ENCODE data around the gene PRELID3B. TPM values are rescaled to one million over a fixed set of nuclear protein-coding genes. Genes with fewer than 3 reads are reported as not detected.
A peak's percentile ranks its signal among the peaks of the same experiment; 100 is the strongest.

The PRELID3B gene
- total and polyA plus RNA-seq, 4 donors: 19.5 to 44.2 (median 28.5) TPM

GRCh38 chr20:58992911-58993310 lies 49.7 kb downstream of the PRELID3B start:
- no peaks in the 10 kb centered on the region for H3K27me3 ChIP-seq (ENCODE audit: control insufficient read depth in 1 of 2, insufficient read depth in 2 of 2, low read length in 1 of 2)
- intact Hi-C loops (cut with DNase I): no loop called here
- H3K36me3 ChIP-seq (ENCODE audit: control insufficient read depth in 1 of 2, insufficient read depth in 2 of 2, low read length in 1 of 2): peaks cover 5 to 17% of the 10 kb centered on the region in 2 donors
- ATAC-seq (ENCODE audit: low FRiP score): no peak
- H3K9me3 ChIP-seq (ENCODE audit: control insufficient read depth, low read length): no peaks in the 10 kb centered on the region
- H3K4me3 ChIP-seq (ENCODE audit: low read length in 2 of 2): no peak overlapping the region
- H3K27ac ChIP-seq (ENCODE audit: low read depth in 1 of 2, low read length in 2 of 2): no peak overlapping the region
- 85 to 87% methylated on average over 3 of the region's 3 CpGs for WGBS, 2 donors
- peak in 1 of 2 donors; percentile 8 for DNase-seq
- H3K4me1 ChIP-seq (ENCODE audit: control insufficient read depth in 1 of 2, insufficient read depth in 2 of 2, low read length in 2 of 2): no peaks in the 10 kb centered on the region

- DNase-seq (peak in 1 of 2 donors; percentile 33), ATAC-seq (ENCODE audit: low FRiP score) (no peak)
- intact Hi-C loops (cut with DNase I): no loop called here
- Histone ChIP-seq H3K27ac (ENCODE audit: low read depth in 1 of 2, low read length in 2 of 2) (no peak overlapping the region), H3K27me3 (ENCODE audit: control insufficient read depth in 1 of 2, insufficient read depth in 2 of 2, low read length in 1 of 2) (no peaks in the 10 kb centered on the region), H3K36me3 (ENCODE audit: control insufficient read depth in 1 of 2, insufficient read depth in 2 of 2, low read length in 1 of 2) (peaks cover 0 to 14% of the 10 kb centered on the region in 2 donors), H3K4me3 (ENCODE audit: low read length in 2 of 2) (no peak overlapping the region), H3K4me1 (ENCODE audit: control insufficient read depth in 1 of 2, insufficient read depth in 2 of 2, low read length in 2 of 2) (no peaks in the 10 kb centered on the region), H3K9me3 (ENCODE audit: control insufficient read depth, low read length) (no peaks in the 10 kb centered on the region)
- whole genome bisulfite sequencing, 2 donors: 82 to 84% methylated on average over 9 of the region's 9 CpGs
These were observed 50.9 kb downstream of the PRELID3B start for GRCh38 chr20:58991715-58992114.

- Histone ChIP-seq H3K27ac (ENCODE audit: low read depth in 1 of 2, low read length in 2 of 2) (no peak overlapping the region), H3K27me3 (ENCODE audit: control insufficient read depth in 1 of 2, insufficient read depth in 2 of 2, low read length in 1 of 2) (no peaks in the 10 kb centered on the region), H3K9me3 (ENCODE audit: control insufficient read depth, low read length) (no peaks in the 10 kb centered on the region), H3K4me3 (ENCODE audit: low read length in 2 of 2) (no peak overlapping the region), H3K4me1 (ENCODE audit: control insufficient read depth in 1 of 2, insufficient read depth in 2 of 2, low read length in 2 of 2) (no peaks in the 10 kb centered on the region), H3K36me3 (ENCODE audit: control insufficient read depth in 1 of 2, insufficient read depth in 2 of 2, low read length in 1 of 2) (peaks cover 0 to 14% of the 10 kb centered on the region in 2 donors)
- WGBS, 2 donors: 88 to 91% methylated on average over 14 of the region's 14 CpGs
- DNase-seq (peak in 1 of 2 donors; percentile 70), ATAC-seq (ENCODE audit: low FRiP score) (no peak)
- intact Hi-C loops (cut with DNase I): no loop called here
These were observed 51.7 kb downstream of the PRELID3B start for GRCh38 chr20:58990651-58991445.

GRCh38 chr20:58989196-58989595 lies 53.4 kb downstream of the PRELID3B start:
- intact Hi-C loops (cut with DNase I): loop anchor here in 1 of 2 donors (5.0 kb wide), 2 partner anchors 87 to 102 kb away; no protein-coding TSS in a partner anchor
- H3K36me3 ChIP-seq (ENCODE audit: control insufficient read depth in 1 of 2, insufficient read depth in 2 of 2, low read length in 1 of 2): peaks cover 0 to 9% of the 10 kb centered on the region in 2 donors
- no peaks in the 10 kb centered on the region for H3K9me3 ChIP-seq (ENCODE audit: control insufficient read depth, low read length)
- ATAC-seq (ENCODE audit: low FRiP score) (no peak), DNase-seq (peak in 1 of 2 donors; percentile 54)
- H3K4me1 ChIP-seq (ENCODE audit: control insufficient read depth in 1 of 2, insufficient read depth in 2 of 2, low read length in 2 of 2): no peaks in the 10 kb centered on the region
- no peaks in the 10 kb centered on the region for H3K27me3 ChIP-seq (ENCODE audit: control insufficient read depth in 1 of 2, insufficient read depth in 2 of 2, low read length in 1 of 2)
- no peak overlapping the region for H3K27ac ChIP-seq (ENCODE audit: low read depth in 1 of 2, low read length in 2 of 2)
- 84 to 85% methylated on average over 10 of the region's 10 CpGs for WGBS, 2 donors
- H3K4me3 ChIP-seq (ENCODE audit: low read length in 2 of 2): no peak overlapping the region

- Histone ChIP-seq H3K27ac (ENCODE audit: low read depth in 1 of 2, low read length in 2 of 2) (no peak overlapping the region), H3K27me3 (ENCODE audit: control insufficient read depth in 1 of 2, insufficient read depth in 2 of 2, low read length in 1 of 2) (no peaks in the 10 kb centered on the region), H3K4me1 (ENCODE audit: control insufficient read depth in 1 of 2, insufficient read depth in 2 of 2, low read length in 2 of 2) (peaks cover 0 to 4% of the 10 kb centered on the region in 2 donors), H3K9me3 (ENCODE audit: control insufficient read depth, low read length) (no peaks in the 10 kb centered on the region), H3K36me3 (ENCODE audit: control insufficient read depth in 1 of 2, insufficient read depth in 2 of 2, low read length in 1 of 2) (peaks cover 0 to 3% of the 10 kb centered on the region in 2 donors), H3K4me3 (ENCODE audit: low read length in 2 of 2) (no peak overlapping the region)
- WGBS, 2 donors: 4 to 18% methylated on average over 6 of the region's 6 CpGs
- intact Hi-C loops (cut with DNase I): loop anchor here in 1 of 2 donors (5.0 kb wide), 2 partner anchors 86 to 101 kb away; no protein-coding TSS in a partner anchor
- no peak for ATAC-seq (ENCODE audit: low FRiP score)
- peak in 1 of 2 donors; percentile 25 for DNase-seq
These were observed 54.1 kb downstream of the PRELID3B start for GRCh38 chr20:58988565-58988882.

- no peak for ATAC-seq (ENCODE audit: low FRiP score)
- H3K36me3 ChIP-seq (ENCODE audit: control insufficient read depth in 1 of 2, insufficient read depth in 2 of 2, low read length in 1 of 2): peaks cover 0 to 1% of the 10 kb centered on the region in 2 donors
- peak in 1 of 2 donors; percentile 28 for DNase-seq
- no peaks in the 10 kb centered on the region for H3K9me3 ChIP-seq (ENCODE audit: control insufficient read depth, low read length)
- H3K27me3 ChIP-seq (ENCODE audit: control insufficient read depth in 1 of 2, insufficient read depth in 2 of 2, low read length in 1 of 2): no peaks in the 10 kb centered on the region
- 49 to 51% methylated on average over 9 of the region's 9 CpGs for WGBS, 2 donors
- H3K27ac ChIP-seq (ENCODE audit: low read depth in 1 of 2, low read length in 2 of 2): no peak overlapping the region
- intact Hi-C loops (cut with DNase I): loop anchor here in 1 of 2 donors (5.0 kb wide), 2 partner anchors 86 to 101 kb away; no protein-coding TSS in a partner anchor
- peaks cover 0 to 4% of the 10 kb centered on the region in 2 donors for H3K4me1 ChIP-seq (ENCODE audit: control insufficient read depth in 1 of 2, insufficient read depth in 2 of 2, low read length in 2 of 2)
- H3K4me3 ChIP-seq (ENCODE audit: low read length in 2 of 2): no peak overlapping the region
These were observed 54.6 kb downstream of the PRELID3B start for GRCh38 chr20:58987790-58988564.

- no peak for ATAC-seq (ENCODE audit: low FRiP score)
- H3K27me3 ChIP-seq (ENCODE audit: control insufficient read depth in 1 of 2, insufficient read depth in 2 of 2, low read length in 1 of 2): no peaks in the 10 kb centered on the region
- H3K36me3 ChIP-seq (ENCODE audit: control insufficient read depth in 1 of 2, insufficient read depth in 2 of 2, low read length in 1 of 2): no peaks in the 10 kb centered on the region
- no peak overlapping the region for H3K4me3 ChIP-seq (ENCODE audit: low read length in 2 of 2)
- 80 to 84% methylated on average over 8 of the region's 8 CpGs for WGBS, 2 donors
- H3K9me3 ChIP-seq (ENCODE audit: control insufficient read depth, low read length): no peaks in the 10 kb centered on the region
- intact Hi-C loops (cut with DNase I): loop anchor here in 1 of 2 donors (5.0 kb wide), 2 partner anchors 85 to 100 kb away; no protein-coding TSS in a partner anchor
- H3K4me1 ChIP-seq (ENCODE audit: control insufficient read depth in 1 of 2, insufficient read depth in 2 of 2, low read length in 2 of 2): peaks cover 0 to 4% of the 10 kb centered on the region in 2 donors
- DNase-seq: no peak
- no peak overlapping the region for H3K27ac ChIP-seq (ENCODE audit: low read depth in 1 of 2, low read length in 2 of 2)
These were observed 55.5 kb downstream of the PRELID3B start for GRCh38 chr20:58986968-58987517.

- no peaks in the 10 kb centered on the region for H3K9me3 ChIP-seq (ENCODE audit: control insufficient read depth, low read length)
- WGBS, 2 donors: 76% methylated on average over 9 of the region's 9 CpGs
- no peak for ATAC-seq (ENCODE audit: low FRiP score)
These were observed 56.2 kb downstream of the PRELID3B start for GRCh38 chr20:58986286-58986967.

More at GRCh38 chr20:58986286-58986967, 56.2 kb downstream of the PRELID3B start:
- H3K4me1 ChIP-seq (ENCODE audit: control insufficient read depth in 1 of 2, insufficient read depth in 2 of 2, low read length in 2 of 2): peaks cover 0 to 4% of the 10 kb centered on the region in 2 donors
- intact Hi-C loops (cut with DNase I): loop anchor here in 1 of 2 donors (5.0 kb wide), 2 partner anchors 84 to 99 kb away; no protein-coding TSS in a partner anchor
- no peaks in the 10 kb centered on the region for H3K27me3 ChIP-seq (ENCODE audit: control insufficient read depth in 1 of 2, insufficient read depth in 2 of 2, low read length in 1 of 2)
- peak in 1 of 2 donors; percentile 40 for DNase-seq
- no peak overlapping the region for H3K27ac ChIP-seq (ENCODE audit: low read depth in 1 of 2, low read length in 2 of 2)
- no peaks in the 10 kb centered on the region for H3K36me3 ChIP-seq (ENCODE audit: control insufficient read depth in 1 of 2, insufficient read depth in 2 of 2, low read length in 1 of 2)
- H3K4me3 ChIP-seq (ENCODE audit: low read length in 2 of 2): no peak overlapping the region
